Measurements from ENCODE around the gene TMEM79.

Gene TMEM79

GRCh38 chr1:156263288-156263655 lies 20.9 kb upstream of the TMEM79 start:
- DNase-seq (ENCODE audit: low spot score) = no peak

DNA sequence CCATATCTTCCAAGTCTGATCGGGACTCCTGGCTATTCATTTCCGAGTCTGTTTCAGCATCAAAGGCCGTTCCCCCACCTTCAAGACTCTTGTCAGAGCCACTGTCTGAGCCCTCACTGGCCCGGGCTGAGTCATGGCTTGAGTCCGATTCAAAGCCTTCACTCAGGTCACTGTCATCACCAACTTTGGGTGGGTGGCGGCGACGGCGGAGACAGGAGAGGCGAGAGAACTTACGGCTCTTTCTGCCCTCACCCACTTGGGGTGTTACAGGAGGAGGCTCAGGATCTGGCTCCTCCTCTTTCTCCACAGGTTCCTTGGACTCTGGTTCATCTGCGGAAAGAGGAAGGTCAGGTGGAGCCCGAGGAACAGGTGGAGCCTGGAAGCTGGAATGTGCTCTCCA lies 18.1 kb upstream of the TMEM79 start:
- no peak for DNase-seq (ENCODE audit: low spot score)

DNA sequence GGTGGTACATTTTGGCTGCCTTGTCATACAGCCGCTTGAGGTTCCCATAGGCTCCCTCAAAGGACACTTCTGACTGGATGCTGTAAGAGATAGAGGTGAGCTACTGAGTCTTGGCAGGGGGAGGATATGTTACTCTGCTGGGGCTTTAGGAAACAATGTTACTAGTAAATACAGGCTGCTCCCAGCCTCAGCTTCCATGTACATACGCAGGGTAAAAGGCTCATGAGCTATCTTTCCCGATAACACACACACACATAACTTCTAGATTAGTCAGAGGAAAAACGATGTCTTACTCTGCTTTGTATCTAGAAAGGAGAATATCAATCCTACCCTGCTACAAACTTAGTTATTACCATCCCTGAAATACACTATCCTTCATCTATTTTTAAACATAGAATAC lies 15.8 kb upstream of the TMEM79 start:
- no peak for DNase-seq (ENCODE audit: low spot score)

DNA sequence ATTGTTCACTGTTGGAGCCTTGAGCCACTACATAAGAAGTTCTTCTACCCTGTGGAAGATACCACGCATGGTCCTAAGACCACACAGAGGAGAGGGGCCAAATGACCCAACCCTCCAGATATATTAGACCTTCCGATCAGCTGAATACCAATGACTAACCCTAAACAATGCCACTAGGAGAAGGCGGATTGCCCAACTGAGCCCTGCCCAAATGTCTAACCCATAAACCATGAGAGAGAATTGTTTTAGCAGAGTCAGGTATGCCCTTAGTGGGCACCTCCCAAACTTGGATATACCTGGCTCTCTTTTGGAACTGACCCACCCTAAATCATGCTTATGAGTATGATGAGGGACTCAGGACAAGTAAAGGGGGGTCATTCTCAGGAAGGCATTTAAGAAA lies 13.8 kb upstream of the TMEM79 start:
- DNase-seq (ENCODE audit: low spot score) = no peak

- no peak for DNase-seq (ENCODE audit: low spot score)
Observed at GRCh38 chr1:156276532-156276931, 7.6 kb upstream of the TMEM79 start.

DNA sequence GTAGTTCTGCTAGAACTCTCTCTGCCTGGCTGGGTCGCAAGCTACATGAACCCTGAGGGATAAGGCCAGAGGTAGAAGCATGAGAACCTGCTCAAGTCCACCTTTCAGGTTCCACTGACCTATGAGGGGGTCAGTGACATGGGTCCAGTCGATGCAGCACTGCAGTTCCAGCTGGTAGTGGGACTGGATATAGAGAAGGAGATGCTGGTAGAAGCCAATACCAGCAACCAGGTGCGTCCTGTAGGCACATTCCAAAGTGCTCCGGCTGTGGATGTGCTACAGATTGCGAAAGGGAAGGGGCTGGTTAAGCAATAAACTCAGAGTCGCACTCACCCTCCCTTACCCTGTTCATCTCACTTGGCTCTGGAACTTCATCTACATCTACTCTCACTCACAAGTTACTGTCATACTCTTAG lies 7.2 kb upstream of the TMEM79 start:
- no peak for DNase-seq (ENCODE audit: low spot score)

DNA sequence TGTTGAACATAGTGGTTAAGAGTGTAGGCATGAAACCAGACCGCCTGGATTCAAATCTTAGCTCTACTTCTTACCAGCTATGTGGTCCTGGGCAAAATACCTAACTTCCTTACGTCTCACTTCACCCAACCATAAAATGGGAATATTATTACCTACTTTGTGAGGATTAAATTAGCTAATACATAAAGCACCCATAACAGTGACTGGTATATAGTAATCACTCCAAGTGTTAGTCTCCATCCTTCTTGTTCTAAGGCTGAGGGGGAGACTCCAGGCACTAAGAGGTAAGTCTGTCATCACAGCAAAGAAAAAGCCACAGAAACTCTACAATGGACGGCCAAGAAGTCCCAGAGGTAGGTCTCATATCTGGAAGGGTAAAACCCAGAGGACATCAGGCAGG lies 4.3 kb upstream of the TMEM79 start:
- no peak for DNase-seq (ENCODE audit: low spot score)

GRCh38 chr1:156281281-156281680 lies 2.8 kb upstream of the TMEM79 start:
- peak; percentile 66 for DNase-seq (ENCODE audit: low spot score)

DNA sequence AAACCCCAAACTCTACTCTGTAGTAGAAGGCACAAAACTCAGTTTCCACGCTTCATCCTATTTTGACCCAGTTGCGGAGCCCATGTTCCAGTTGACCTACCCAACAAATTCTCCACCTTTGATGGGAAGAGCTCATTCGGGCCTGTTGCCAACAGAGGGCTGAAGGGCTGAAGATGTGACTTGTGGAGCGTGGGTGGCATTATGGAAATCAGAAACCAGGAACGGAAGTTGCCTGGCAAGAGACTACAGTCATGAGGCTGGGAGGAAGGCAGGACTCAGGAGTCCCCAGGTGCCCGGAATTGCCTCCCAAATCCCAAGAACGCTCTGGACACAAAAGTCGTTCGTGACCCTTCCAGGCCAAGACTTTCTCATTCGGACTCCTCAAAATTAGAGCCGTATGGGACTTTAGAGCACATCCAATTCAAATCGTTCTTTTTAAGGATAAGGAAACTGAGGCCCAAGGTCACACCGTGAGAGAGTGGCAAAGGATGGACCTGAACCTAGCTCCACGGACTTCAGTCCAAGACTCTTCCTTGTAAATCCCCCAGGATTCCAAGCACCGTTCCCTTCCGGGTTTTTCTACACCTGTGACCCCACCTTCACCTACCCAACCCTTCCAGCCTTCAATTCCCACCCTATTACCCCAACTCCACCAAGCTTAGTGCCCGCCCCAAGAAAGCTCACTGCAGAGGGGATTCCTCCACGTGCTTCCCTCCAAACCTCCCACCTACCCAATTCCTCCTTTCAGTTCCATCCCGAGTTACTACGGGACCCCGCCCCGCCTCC lies 2.2 kb upstream of the TMEM79 start:
- no peak for DNase-seq (ENCODE audit: low spot score)

DNA sequence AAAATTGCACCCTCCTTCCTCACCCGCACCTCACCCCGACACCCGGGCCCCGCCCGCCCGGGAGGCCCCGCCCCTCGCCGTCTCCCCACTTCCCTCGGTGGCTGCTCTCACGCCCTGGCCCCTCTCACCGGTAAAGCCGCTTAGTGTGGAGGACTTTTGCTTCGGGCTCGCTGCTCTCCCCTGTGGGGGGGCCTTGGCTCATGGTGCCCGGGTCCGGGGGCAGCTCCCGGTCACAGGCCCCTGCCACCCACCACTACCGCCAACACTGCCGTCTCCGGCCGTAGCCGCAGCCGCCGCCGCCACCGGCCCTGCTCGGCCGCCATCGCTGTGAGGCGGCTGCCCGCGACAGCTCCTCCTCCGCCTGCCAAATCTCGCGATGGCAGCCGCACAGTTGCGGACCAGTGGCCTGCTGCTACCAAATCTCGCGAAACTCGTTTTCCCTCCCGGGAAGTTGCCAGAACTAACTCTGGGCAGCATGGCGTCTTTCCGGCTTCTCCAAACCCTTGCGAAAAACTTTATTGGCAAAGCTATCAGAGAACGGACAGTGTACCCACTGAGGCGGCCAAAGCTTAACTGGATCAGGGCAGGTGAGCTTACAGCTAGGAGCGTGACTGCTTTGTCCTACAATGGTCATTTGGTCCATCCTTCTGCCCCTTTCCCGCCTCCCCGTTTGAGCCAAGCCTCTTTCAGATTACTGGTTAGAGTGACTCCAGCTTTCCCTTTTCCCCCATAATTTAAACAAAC lies 1.5 kb upstream of the TMEM79 start, which contains the start of gene SMG5:
TSS of gene SMG5 (minus strand) at position 347 of the 744 bp plus-strand sequence. CDS start at position 202, 145 bp downstream.
- DNase-seq (ENCODE audit: low spot score) = peak; percentile 97

GRCh38 chr1:156283521-156283920 lies 604 bp upstream of the TMEM79 start:
- DNase-seq (ENCODE audit: low spot score) = no peak

- no peak for DNase-seq (ENCODE audit: low spot score)
Observed at GRCh38 chr1:156284757-156285156, 632 bp downstream of the TMEM79 start.

DNA sequence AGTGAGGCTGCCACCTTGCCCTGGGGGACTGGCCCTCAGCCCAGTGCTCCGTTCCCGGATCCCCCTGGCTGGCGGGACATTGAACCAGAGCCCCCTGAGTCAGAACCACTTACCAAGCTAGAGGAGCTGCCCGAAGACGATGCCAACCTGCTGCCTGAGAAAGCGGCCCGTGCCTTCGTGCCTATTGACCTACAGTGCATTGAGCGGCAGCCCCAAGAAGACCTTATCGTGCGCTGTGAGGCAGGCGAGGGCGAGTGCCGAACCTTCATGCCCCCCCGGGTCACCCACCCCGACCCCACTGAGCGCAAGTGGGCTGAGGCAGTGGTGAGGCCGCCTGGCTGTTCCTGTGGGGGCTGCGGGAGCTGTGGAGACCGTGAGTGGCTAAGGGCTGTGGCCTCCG lies 1.3 kb downstream of the TMEM79 start:
- no peak for DNase-seq (ENCODE audit: low spot score)

DNA sequence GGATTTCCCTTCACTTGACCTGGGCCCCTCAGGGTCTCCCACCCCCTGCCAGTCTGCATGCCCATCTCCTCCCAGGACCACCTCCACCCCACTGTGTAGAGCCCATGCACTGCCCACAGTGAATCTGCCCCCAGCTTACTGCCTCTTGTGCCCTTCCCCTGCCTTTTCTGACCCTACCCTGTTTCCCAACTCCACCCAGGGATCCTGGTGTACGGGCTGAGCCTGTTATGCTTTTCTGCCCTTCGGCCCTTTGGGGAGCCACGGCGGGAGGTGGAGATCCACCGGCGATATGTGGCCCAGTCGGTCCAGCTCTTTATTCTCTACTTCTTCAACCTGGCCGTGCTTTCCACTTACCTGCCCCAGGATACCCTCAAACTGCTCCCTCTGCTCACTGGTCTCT lies 1.9 kb downstream of the TMEM79 start:
- no peak for DNase-seq (ENCODE audit: low spot score)

DNA sequence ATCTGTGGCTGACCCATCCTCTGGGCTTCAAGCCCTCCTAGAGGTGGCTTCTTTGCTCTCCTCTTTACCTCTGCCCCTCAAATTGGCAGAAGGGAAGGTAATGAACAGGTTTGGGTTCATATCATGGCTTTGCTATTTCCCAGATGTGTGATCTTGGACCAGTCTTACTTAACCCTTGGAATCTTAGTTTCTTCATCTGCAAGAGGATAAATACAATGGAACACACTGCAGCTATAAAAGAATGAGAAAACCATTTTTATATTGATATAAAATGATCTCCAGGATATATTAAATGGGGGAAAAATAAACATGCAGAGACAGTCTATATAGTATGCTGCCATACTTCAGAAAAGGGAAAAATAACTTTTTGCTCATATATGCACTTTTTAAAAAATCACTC lies 5.7 kb downstream of the TMEM79 start:
- no peak for DNase-seq (ENCODE audit: low spot score)

DNA sequence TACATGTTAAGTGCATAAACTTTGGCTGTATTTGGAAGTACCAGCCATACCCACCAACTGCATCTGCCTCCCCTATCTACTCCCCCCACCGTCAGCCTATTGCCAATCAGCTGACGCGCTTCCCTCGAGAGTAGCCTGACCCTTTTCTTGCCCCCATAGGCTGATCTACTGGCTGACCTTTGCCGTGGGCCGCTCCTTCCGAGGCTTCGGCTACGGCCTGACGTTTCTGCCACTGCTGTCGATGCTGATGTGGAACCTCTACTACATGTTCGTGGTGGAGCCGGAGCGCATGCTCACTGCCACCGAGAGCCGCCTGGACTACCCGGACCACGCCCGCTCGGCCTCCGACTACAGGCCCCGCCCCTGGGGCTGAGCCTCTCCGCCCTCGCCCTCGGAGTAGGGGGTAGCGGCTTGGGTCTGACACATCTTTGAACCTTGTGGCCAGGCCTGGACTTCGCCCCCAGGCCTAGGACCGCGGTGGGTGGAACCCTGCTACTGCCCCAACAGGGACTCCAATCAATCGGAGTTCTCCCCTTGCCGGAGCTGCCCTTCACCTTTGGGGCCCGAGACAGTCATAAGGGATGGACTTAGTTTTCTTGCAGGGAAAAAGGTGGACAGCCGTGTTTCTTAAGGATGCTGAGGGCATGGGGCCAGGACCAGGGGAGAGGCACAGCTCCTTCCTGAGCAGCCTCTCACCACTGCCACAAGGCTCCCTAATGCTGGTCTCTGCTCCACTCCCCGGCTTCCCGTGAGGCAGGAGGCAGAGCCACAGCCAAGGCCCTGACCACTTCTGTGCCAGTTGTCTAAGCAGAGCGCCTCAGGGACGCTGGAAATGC lies 7.3 kb downstream of the TMEM79 start:
- DNase-seq (ENCODE audit: low spot score) = peak; percentile 92

DNA sequence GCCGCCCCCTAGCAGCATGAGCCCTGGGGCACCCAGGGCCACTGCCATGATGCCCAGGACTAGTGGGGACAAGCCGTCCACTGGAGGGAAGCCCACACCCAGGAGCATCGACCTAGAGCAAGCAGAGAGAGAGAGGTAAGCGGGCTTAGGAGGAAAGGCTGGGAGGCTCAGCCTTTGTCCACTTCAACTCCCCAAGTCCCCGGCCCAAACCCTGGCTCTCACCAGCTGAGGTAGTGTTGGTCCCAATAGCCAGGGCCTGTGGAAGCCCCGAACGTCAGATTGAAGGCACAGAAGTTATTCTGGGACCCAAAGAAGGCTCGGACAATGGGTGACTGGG lies 8.9 kb downstream of the TMEM79 start:
- no peak for DNase-seq (ENCODE audit: low spot score)

- DNase-seq (ENCODE audit: low spot score) = no peak
Observed at GRCh38 chr1:156293895-156294294, 9.8 kb downstream of the TMEM79 start.

DNA sequence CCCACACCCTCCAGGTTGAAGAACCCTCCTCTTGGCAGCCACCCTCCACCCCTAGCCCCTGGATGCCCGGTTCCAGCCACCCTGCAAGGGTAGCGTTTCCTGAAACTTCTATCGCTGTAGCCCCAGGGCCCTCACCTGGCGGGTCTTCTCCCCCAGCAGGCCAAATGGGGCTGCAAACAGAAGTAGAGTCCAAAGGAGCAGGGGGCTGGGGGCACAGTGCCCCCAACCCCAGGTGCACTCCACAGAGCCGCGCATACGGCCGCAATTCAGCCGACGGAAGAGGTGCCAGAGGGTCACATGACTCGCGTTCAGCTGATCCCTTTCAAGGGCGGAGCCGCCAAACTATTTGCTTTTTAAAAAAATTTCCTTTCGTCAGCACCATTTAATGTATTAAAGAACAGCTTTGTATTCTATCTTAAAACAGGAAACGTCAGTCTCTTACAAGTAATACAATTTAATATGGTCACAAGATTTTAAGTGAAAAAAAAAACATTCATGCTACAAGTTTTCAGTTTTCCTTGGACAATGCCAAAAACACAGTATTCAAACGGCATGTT lies 11.3 kb downstream of the TMEM79 start, which contains the start of gene GLMP:
TSS of gene GLMP (minus strand) at position 289 of the 557 bp plus-strand sequence. CDS start at position 255, 34 bp downstream.
- peak; percentile 78 for DNase-seq (ENCODE audit: low spot score)

- no peak for DNase-seq (ENCODE audit: low spot score)
Observed at GRCh38 chr1:156298852-156299357, 14.8 kb downstream of the TMEM79 start, which contains the start of gene VHLL. VHLL (minus strand) TSS chr1:156299307; CDS start chr1:156299189, 118 bp downstream.

DNA sequence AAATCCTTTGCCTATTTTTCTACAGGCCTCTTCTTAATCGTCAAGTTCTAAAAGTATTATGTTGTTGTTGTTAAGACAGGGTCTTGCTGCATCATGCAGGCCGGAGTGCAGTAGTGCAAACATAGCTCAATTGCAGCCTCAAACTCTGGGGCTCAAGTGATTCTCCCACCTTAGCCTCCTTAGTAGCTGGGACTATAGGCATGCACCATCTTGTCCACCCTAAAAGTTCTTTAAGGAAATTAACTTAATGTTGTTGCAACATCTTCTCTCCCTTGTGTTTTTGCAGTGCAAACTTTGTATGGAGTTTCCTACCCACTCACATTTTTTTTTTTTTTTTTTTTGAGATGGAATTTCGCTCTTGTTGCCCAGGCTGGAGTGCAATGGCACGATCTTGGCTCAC lies 19.1 kb downstream of the TMEM79 start:
- no peak for DNase-seq (ENCODE audit: low spot score)

DNA sequence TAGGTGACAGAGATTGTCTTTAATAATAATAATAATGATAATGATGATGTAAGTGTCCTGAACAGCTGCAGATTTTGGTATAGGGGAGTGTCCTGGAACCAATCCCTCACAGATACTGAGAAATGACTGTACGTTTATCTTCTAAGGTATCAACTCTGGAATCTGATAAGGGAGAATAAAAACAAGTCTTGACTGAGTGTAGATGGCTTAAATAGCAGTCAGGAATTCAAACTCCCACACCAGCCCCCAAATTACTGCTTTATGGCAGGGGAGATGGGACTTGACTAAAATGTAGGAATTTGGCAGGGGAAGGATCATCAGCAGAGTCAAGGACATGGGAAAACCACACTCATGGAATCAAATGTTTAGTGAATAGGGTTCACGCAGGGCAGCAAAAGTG lies 21.1 kb downstream of the TMEM79 start:
- no peak for DNase-seq (ENCODE audit: low spot score)

Measured in AG08396 (cell line).